Neural cell (in vitro differentiated cells): Measurements from ENCODE around the gene COPS9. TPM values are rescaled to one million over a fixed set of nuclear protein-coding genes. Genes with fewer than 3 reads are reported as not detected.

Experiments used
- H2AFZ ChIP-seq: fragments of 200-600, 300-800 bp; sonication (generic), shearing (Covaris generic); 2 replicates; pipeline ENCODE4 v1.6.0; 2014; ENCODE audit warnings: low read depth, mild to moderate bottlenecking, antibody characterized with exemption, low read length, moderate library complexity
- H3F3A ChIP-seq: fragments of 200-600 bp; shearing (Covaris generic); 2 replicates; pipeline ENCODE4 v1.6.1; 2016; ENCODE audit warnings: mild to moderate bottlenecking, moderate library complexity, mixed read lengths, antibody characterized with exemption, low read length; ENCODE audit not compliant: insufficient read depth, poor library complexity, severe bottlenecking
- H3K27ac ChIP-seq: fragments of 200-600, 300-800 bp; sonication (generic), shearing (Covaris generic); 2 replicates; pipeline ENCODE4 v1.5.1; 2014; ENCODE audit warnings: mild to moderate bottlenecking, low read length, moderate library complexity
- H3K27me3 ChIP-seq: fragments of 300-800, 200-600 bp; sonication (generic), shearing (Covaris generic); 2 replicates; pipeline ENCODE4 v1.6.0; 2014; ENCODE audit warnings: mild to moderate bottlenecking, low read depth, low read length, moderate library complexity; ENCODE audit not compliant: insufficient read depth
- H3K36me3 ChIP-seq: fragments of 300-800, 200-600 bp; sonication (generic), shearing (Covaris generic); 2 replicates; pipeline ENCODE4 v1.5.1; 2014; ENCODE audit warnings: mild to moderate bottlenecking, antibody characterized with exemption, low read length, moderate library complexity; ENCODE audit not compliant: insufficient read depth
- H3K4me2 ChIP-seq: fragments of 300-800, 200-600 bp; sonication (generic), shearing (Covaris generic); 2 replicates; pipeline ENCODE4 v1.6.0; 2014; ENCODE audit warnings: mild to moderate bottlenecking, low read length
- H3K4me3 ChIP-seq: fragments of 300-800, 200-600 bp; sonication (generic), shearing (Covaris generic); 2 replicates; pipeline ENCODE4 v1.5.1; 2014; ENCODE audit warnings: mild to moderate bottlenecking, low read length, moderate library complexity
- H3K79me2 ChIP-seq: fragments of 200-600 bp; shearing (Covaris generic); replicated peaks from 2 replicates; pipeline ENCODE4 v1.6.0; 2014; ENCODE audit warnings: mild to moderate bottlenecking, low read length, moderate library complexity; ENCODE audit not compliant: insufficient read depth
- H3K9ac ChIP-seq: fragments of 300-800, 200-600 bp; sonication (generic), shearing (Covaris generic); 2 replicates; pipeline ENCODE4 v1.6.1; 2016; ENCODE audit warnings: mild to moderate bottlenecking, low read length, mixed read lengths
- H3K9me2 ChIP-seq: fragments of 200-600 bp; shearing (Covaris generic); 2 replicates; pipeline ENCODE4 v1.6.1; 2016; ENCODE audit warnings: mild to moderate bottlenecking, low read length, mixed read lengths; ENCODE audit not compliant: insufficient read depth
- H3K9me3 ChIP-seq: fragments of 200-600, 300-800 bp; sonication (generic), shearing (Covaris generic); 2 replicates; pipeline ENCODE4 v1.6.1; 2016; ENCODE audit warnings: mild to moderate bottlenecking, mixed run types, low read length, moderate library complexity, mixed read lengths
- H4K20me1 ChIP-seq: fragments of 200-600 bp; shearing (Covaris generic); 2 replicates; pipeline ENCODE4 v1.6.1; 2016; ENCODE audit warnings: mild to moderate bottlenecking, mixed run types; ENCODE audit not compliant: insufficient read depth
- CTCF ChIP-seq: fragments of 450-650 bp; IDR thresholded peaks from 2 replicates; pipeline ENCODE4 v1.5.1; 2014; ENCODE audit warnings: antibody characterized with exemption, mild to moderate bottlenecking, moderate library complexity; ENCODE audit not compliant: poor library complexity, severe bottlenecking
- EP300 ChIP-seq: fragments of 450-650 bp; conservative IDR thresholded peaks from 2 replicates; pipeline ENCODE4 v1.6.1; 2014; ENCODE audit warnings: antibody characterized with exemption, mild to moderate bottlenecking, moderate library complexity; ENCODE audit not compliant: poor library complexity, severe bottlenecking
- EZH2 ChIP-seq: fragments of 200-600, 300-800 bp; shearing (Covaris generic), sonication (generic); IDR thresholded peaks from 2 replicates; pipeline ENCODE4 v1.6.1; 2014; ENCODE audit warnings: antibody characterized with exemption, low read length, borderline replicate concordance, mild to moderate bottlenecking; ENCODE audit not compliant: insufficient read depth, poor library complexity, severe bottlenecking
- MXI1 ChIP-seq: fragments of 450-650 bp; conservative IDR thresholded peaks from 2 replicates; pipeline ENCODE4 v1.6.1; 2014; ENCODE audit warnings: antibody characterized with exemption, mild to moderate bottlenecking; ENCODE audit not compliant: poor library complexity, severe bottlenecking
- POLR2AphosphoS5 ChIP-seq: IDR thresholded peaks from 2 replicates; pipeline ENCODE4 v1.6.1; 2012
- RAD21 ChIP-seq: fragments of 450-650 bp; conservative IDR thresholded peaks from 2 replicates; pipeline ENCODE4 v1.6.1; 2014; ENCODE audit warnings: antibody characterized with exemption, mild to moderate bottlenecking, moderate library complexity
- REST ChIP-seq: IDR thresholded peaks from 2 replicates; pipeline ENCODE4 v1.6.1; 2012; ENCODE audit warnings: borderline replicate concordance
- SMC3 ChIP-seq: fragments of 450-650 bp; conservative IDR thresholded peaks from 2 replicates; pipeline ENCODE4 v1.6.1; 2014; ENCODE audit warnings: antibody characterized with exemption, mild to moderate bottlenecking, moderate library complexity; ENCODE audit not compliant: poor library complexity
- TAF1 ChIP-seq: IDR thresholded peaks from 2 replicates; pipeline ENCODE4 v1.6.1; 2012; ENCODE audit warnings: low read depth
- polyA plus RNA-seq: library from polyadenylated mRNA; depleted of rRNA; stranded (reverse); fragments of >200 nt; gene quantifications from 2 replicates; pipeline ENCODE4 v1.2.3, GENCODE V29; 2014

COPS9 gene
- polyA plus RNA-seq, 1 donor from 2014 or later, result 359 TPM

- no peaks in the 10 kb centered on the region for H3K27me3 ChIP-seq
- H3K36me3 ChIP-seq, result no peaks in the 10 kb centered on the region
- no peak overlapping the region for H2AFZ ChIP-seq
- H4K20me1 ChIP-seq, result no peaks in the 10 kb centered on the region
- no peaks in the 10 kb centered on the region for H3K9me3 ChIP-seq
- no peaks in the 10 kb centered on the region for H3F3A ChIP-seq
- TF ChIP-seq SMC3 (no peak), CTCF (no peak), POLR2AphosphoS5 (no peak), EZH2 (no peak), MXI1 (no peak), REST (no peak), EP300 (no peak), RAD21 (no peak), TAF1 (no peak)
- H3K4me3 ChIP-seq, result no peak overlapping the region
- H3K27ac ChIP-seq, result no peak overlapping the region
- no peaks in the 10 kb centered on the region for H3K79me2 ChIP-seq
- H3K4me2 ChIP-seq, result no peak overlapping the region
- no peak overlapping the region for H3K9ac ChIP-seq
- no peaks in the 10 kb centered on the region for H3K9me2 ChIP-seq
Measured at GRCh38 chr2:240107477-240107796, 28.7 kb downstream of the COPS9 start.

GRCh38 chr2:240106765-240107476 lies 29.2 kb downstream of the COPS9 start:
- no peak overlapping the region for H3K4me2 ChIP-seq
- no peak overlapping the region for H2AFZ ChIP-seq
- no peak overlapping the region for H3K27ac ChIP-seq
- no peak for TF ChIP-seq SMC3
- TF ChIP-seq POLR2AphosphoS5, result no peak
- H3K9ac ChIP-seq, result no peak overlapping the region
- H4K20me1 ChIP-seq, result no peaks in the 10 kb centered on the region
- no peaks in the 10 kb centered on the region for H3K9me2 ChIP-seq
- no peaks in the 10 kb centered on the region for H3F3A ChIP-seq
- H3K36me3 ChIP-seq, result no peaks in the 10 kb centered on the region
- H3K27me3 ChIP-seq, result no peaks in the 10 kb centered on the region
- no peaks in the 10 kb centered on the region for H3K9me3 ChIP-seq
- H3K4me3 ChIP-seq, result no peak overlapping the region
- no peaks in the 10 kb centered on the region for H3K79me2 ChIP-seq
